IPS-20b (cell line): ENCODE data around the gene VPS26C.
"Not testable (repeated sequence)": the region's sequence is repeated elsewhere in the genome, so short reads cannot be mapped to it uniquely, and the experiment has no call there.

Experiments used
- H3K27ac ChIP-seq: one replicate; pipeline ENCODE4 v1.5.1; 2013; ENCODE audit warnings: low read length
- H3K27me3 ChIP-seq: 2 replicates; pipeline ENCODE4 v1.6.1; 2013; ENCODE audit warnings: mild to moderate bottlenecking, low read length, inconsistent platforms; ENCODE audit not compliant: insufficient read depth
- H3K36me3 ChIP-seq: 2 replicates; pipeline ENCODE4 v1.6.1; 2013; ENCODE audit warnings: low read depth, mild to moderate bottlenecking, inconsistent platforms, low read length, moderate library complexity; ENCODE audit not compliant: insufficient read depth
- H3K4me1 ChIP-seq: 2 replicates; pipeline ENCODE4 v1.6.1; 2013; ENCODE audit warnings: mild to moderate bottlenecking, control low read depth, inconsistent platforms, low read length, moderate library complexity; ENCODE audit not compliant: insufficient read depth
- H3K4me3 ChIP-seq: 2 replicates; pipeline ENCODE4 v1.5.1; 2013; ENCODE audit warnings: mild to moderate bottlenecking, low read length, inconsistent platforms
- H3K9ac ChIP-seq: 2 replicates; pipeline ENCODE4 v1.6.1; 2013; ENCODE audit warnings: low read depth, mild to moderate bottlenecking, inconsistent platforms, low read length, moderate library complexity
- H3K9me3 ChIP-seq: 2 replicates; pipeline ENCODE4 v1.6.1; 2013; ENCODE audit warnings: mild to moderate bottlenecking, low read depth, low read length, inconsistent platforms; ENCODE audit not compliant: insufficient read depth

Gene VPS26C

DNA sequence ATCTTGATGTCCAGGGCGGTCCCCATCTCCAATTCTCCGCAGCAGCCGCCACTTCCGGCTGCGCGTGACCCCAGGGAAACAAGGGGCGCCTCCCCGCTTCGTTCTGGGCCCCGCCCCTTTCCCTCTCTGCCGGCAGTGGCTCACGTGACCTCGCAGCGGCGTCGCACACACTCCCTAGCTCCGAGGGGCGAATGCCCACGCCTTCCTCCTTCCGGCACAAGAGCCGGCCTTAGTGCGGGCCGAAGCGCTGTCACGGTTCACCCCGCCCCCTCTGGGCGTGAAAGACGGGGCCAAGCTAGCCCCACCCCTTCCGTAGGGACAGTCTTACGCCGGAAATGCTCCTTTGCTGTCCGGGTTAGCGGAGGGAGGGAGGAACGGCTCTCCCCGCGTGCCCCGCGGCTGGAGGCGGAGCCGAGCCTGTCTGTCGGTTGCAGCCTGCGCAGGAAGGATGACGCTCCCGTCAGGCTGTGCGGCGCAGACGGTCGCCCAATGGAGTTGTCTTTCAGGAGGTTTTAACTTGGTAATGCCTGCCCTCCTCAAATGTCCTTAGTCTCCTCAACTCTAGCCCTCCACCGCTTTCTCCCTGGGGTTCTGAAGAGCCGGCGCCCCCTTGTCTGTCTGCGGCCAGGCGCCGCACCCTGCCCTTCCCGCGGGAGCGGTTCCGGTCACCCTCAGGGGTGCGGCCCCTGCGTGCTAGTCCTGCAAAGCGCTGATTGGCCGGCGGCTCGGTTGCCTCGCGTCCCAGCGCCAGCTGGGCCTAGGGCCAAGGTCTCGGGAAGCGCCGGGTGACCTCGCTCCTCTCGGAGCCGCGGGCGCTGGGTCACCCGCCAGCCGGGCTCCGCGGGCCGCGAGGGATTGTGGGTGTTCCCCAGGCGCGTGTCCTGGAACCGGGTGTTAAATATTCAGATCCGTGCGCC lies at the start of gene VPS26C:
Gene VPS26C, minus strand, starts transcription at position 66 of the 917 bp plus-strand sequence. Its CDS starts 40 bp downstream, at position 26.
- Histone ChIP-seq H3K27me3 (no peaks in the 10 kb centered on the region), H3K4me3 (peak within 1 kb of the TSS; percentile 81), H3K9me3 (no peaks in the 10 kb centered on the region), H3K27ac (peak within 1 kb of the TSS; percentile 80), H3K36me3 (no peaks in the 10 kb centered on the region; the same call in 1 of the 2 replicates), H3K4me1 (peaks cover 8% of the 10 kb centered on the region; the same call in 1 of the 2 replicates), H3K9ac (peak within 1 kb of the TSS; percentile 94)

- H3K9ac ChIP-seq, H3K4me3 ChIP-seq, H3K36me3 ChIP-seq, H3K4me1 ChIP-seq, H3K9me3 ChIP-seq, H3K27me3 ChIP-seq, H3K27ac ChIP-seq: not testable (repeated sequence)
Measured at GRCh38 chr21:37316072-37316471, 48.9 kb upstream of the VPS26C start.

- Histone ChIP-seq H3K4me1 (no peaks in the 10 kb centered on the region), H3K27ac (no peak overlapping the region), H3K27me3 (no peaks in the 10 kb centered on the region), H3K4me3 (no peak overlapping the region), H3K9me3 (no peaks in the 10 kb centered on the region), H3K9ac (no peak overlapping the region), H3K36me3 (no peaks in the 10 kb centered on the region)
Measured at GRCh38 chr21:37300114-37300751, 33.1 kb upstream of the VPS26C start.

GRCh38 chr21:37297364-37297763 lies 30.2 kb upstream of the VPS26C start:
- no peaks in the 10 kb centered on the region for H3K4me1 ChIP-seq
- no peaks in the 10 kb centered on the region for H3K9me3 ChIP-seq
- no peaks in the 10 kb centered on the region for H3K27me3 ChIP-seq
- H3K36me3 ChIP-seq: no peaks in the 10 kb centered on the region
- H3K9ac ChIP-seq: no peak overlapping the region
- H3K27ac ChIP-seq: no peak overlapping the region
- no peak overlapping the region for H3K4me3 ChIP-seq

DNA sequence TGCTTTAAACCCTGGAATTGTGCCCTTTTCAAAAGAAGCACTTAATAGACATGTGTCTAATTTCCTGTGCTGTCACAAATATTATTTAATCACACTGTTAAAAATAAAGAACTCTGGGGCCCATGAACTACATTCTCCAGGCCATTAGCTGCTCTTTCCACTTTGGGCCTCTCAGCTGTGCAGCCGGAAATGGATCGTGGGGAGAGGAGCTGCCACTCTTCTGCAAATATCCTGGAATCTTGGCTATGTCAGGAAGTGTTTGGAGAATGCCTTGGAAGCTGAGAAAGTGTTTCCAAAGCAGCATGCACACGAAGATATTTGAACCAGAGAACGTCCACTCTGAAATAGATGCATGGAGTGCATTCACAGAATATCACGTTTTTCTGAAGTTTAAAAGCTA lies 27.5 kb upstream of the VPS26C start:
- H3K36me3 ChIP-seq: no peaks in the 10 kb centered on the region
- no peaks in the 10 kb centered on the region for H3K4me1 ChIP-seq
- H3K27ac ChIP-seq: no peak overlapping the region
- H3K9me3 ChIP-seq: no peaks in the 10 kb centered on the region
- no peak overlapping the region for H3K9ac ChIP-seq
- no peak overlapping the region for H3K4me3 ChIP-seq
- no peaks in the 10 kb centered on the region for H3K27me3 ChIP-seq

GRCh38 chr21:37292941-37293340 lies 25.8 kb upstream of the VPS26C start:
- no peak overlapping the region for H3K4me3 ChIP-seq
- H3K36me3 ChIP-seq: no peaks in the 10 kb centered on the region
- no peaks in the 10 kb centered on the region for H3K27me3 ChIP-seq
- no peaks in the 10 kb centered on the region for H3K9me3 ChIP-seq
- H3K27ac ChIP-seq: no peak overlapping the region
- H3K4me1 ChIP-seq: no peaks in the 10 kb centered on the region
- H3K9ac ChIP-seq: no peak overlapping the region

GRCh38 chr21:37292041-37292440 lies 24.9 kb upstream of the VPS26C start:
- Histone ChIP-seq H3K9ac (no peak overlapping the region), H3K27me3 (no peaks in the 10 kb centered on the region), H3K36me3 (no peaks in the 10 kb centered on the region), H3K4me3 (no peak overlapping the region), H3K9me3 (no peaks in the 10 kb centered on the region), H3K4me1 (no peaks in the 10 kb centered on the region), H3K27ac (no peak overlapping the region)

- H3K4me1 ChIP-seq, H3K27ac ChIP-seq, H3K9ac ChIP-seq, H3K4me3 ChIP-seq, H3K9me3 ChIP-seq, H3K36me3 ChIP-seq, H3K27me3 ChIP-seq: not testable (repeated sequence)
Measured at GRCh38 chr21:37283191-37283710, 16.1 kb upstream of the VPS26C start.

GRCh38 chr21:37282602-37283001 lies 15.5 kb upstream of the VPS26C start:
- H3K27ac ChIP-seq, H3K4me3 ChIP-seq, H3K9me3 ChIP-seq, H3K36me3 ChIP-seq, H3K9ac ChIP-seq, H3K27me3 ChIP-seq, H3K4me1 ChIP-seq: not testable (repeated sequence)

- Histone ChIP-seq H3K4me1 (no peaks in the 10 kb centered on the region), H3K27me3 (0 out of 2 replicates have a peak, but pooled peaks cover 7% of the 10 kb centered on the region), H3K4me3 (no peak overlapping the region), H3K9me3 (no peaks in the 10 kb centered on the region), H3K27ac (no peak overlapping the region), H3K36me3 (no peaks in the 10 kb centered on the region), H3K9ac (no peak overlapping the region)
Measured at GRCh38 chr21:37281993-37282392, 14.9 kb upstream of the VPS26C start.

DNA sequence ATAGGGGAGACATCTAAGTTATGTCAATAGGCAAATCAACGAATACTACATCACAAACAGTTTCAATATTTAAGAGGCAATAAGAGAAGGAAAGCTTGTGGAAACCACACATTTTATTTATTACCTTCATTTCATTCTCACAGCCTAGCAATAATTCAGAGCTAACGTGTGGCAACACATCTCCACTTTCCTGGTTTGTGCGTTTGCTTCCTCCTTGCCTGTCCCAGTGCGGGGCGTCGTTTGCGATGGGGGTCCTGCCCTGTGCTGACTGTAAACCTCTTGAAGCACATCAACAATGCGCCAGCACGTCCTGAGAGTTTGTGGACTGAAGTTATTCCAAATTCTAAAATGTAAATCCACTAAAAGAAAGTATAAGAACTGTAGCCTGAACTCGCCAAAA lies 14.4 kb upstream of the VPS26C start:
- Histone ChIP-seq H3K27me3 (0 out of 2 replicates have a peak, but pooled peaks cover 7% of the 10 kb centered on the region), H3K27ac (no peak overlapping the region), H3K4me3 (no peak overlapping the region), H3K9me3 (no peaks in the 10 kb centered on the region), H3K36me3 (no peaks in the 10 kb centered on the region), H3K4me1 (no peaks in the 10 kb centered on the region), H3K9ac (no peak overlapping the region)

DNA sequence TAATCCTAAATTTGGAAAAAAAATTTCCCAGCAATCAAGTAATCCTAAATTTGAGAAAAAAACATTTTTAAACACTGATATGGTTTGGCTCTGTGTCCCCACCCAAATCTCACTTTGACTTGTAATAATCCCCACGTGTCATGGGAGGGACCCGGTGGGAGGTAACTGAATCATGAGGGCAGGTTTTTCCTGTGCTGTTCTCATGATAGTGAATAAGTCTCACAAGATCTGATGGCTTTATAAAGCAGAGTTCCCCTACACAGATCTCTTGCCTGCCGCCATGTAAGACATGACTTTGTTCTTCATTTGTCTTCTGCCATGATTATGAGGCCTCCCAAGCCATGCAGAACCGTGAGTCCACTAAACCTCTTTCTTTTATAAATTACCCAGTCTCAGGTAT lies 12.1 kb upstream of the VPS26C start:
- H3K4me1 ChIP-seq, H3K4me3 ChIP-seq, H3K27me3 ChIP-seq, H3K9ac ChIP-seq, H3K9me3 ChIP-seq, H3K36me3 ChIP-seq, H3K27ac ChIP-seq: not testable (repeated sequence)
